Heart right ventricle (tissue), 16 donors: ENCODE measurements around the gene CTRB2. TPM values are rescaled to one million over a fixed set of nuclear protein-coding genes. Genes with fewer than 3 reads are reported as not detected.
"Not testable (repeated sequence)": the region's sequence is repeated elsewhere in the genome, so short reads cannot be mapped to it uniquely, and the experiment has no call there.

ENCODE experiments used
- ATAC-seq, 8 donors: fragments of 200-7000 bp; cut with Tn5 transposase; one replicate each; pipeline ENCODE4 v1.9.1; 2020; ENCODE audit warnings: mild to moderate bottlenecking in 8 of 8, moderate library complexity in 8 of 8, moderate number of reproducible peaks in 1 of 8
- DNase-seq, 2 donors: peaks; one replicate each; pipeline ENCODE4 v3.0.0-alpha.2; 2020
- H3K27ac ChIP-seq, 10 donors: fragments of 200-600 bp; sonication (generic) in 2 of 10; one replicate each; pipeline versions ENCODE4 v1.5.0 to v1.8.0; 2020 to 2022; ENCODE audit warnings: mild to moderate bottlenecking in 3 of 10
- H3K27me3 ChIP-seq, 7 donors: fragments of 200-600 bp; one replicate each; pipeline ENCODE4 v1.8.0; 2021 to 2022; ENCODE audit warnings: mild to moderate bottlenecking in 2 of 7
- H3K36me3 ChIP-seq, 9 donors: fragments of 200-600 bp; sonication (generic) in 1 of 9; one replicate each; pipeline versions ENCODE4 v1.5.0 to v1.8.0; 2020 to 2022; ENCODE audit warnings: mild to moderate bottlenecking in 2 of 9
- H3K4me1 ChIP-seq, 9 donors: fragments of 200-600 bp; sonication (generic) in 1 of 9; one replicate each; pipeline versions ENCODE4 v1.5.0 to v1.8.0; 2020 to 2022; ENCODE audit warnings: mild to moderate bottlenecking in 4 of 9
- H3K4me3 ChIP-seq, 10 donors: fragments of 200-600 bp; sonication (generic) in 2 of 10; one replicate each; pipeline versions ENCODE4 v1.5.0 to v1.8.0; 2020 to 2022; ENCODE audit warnings: mild to moderate bottlenecking in 7 of 10, moderate library complexity in 2 of 10
- H3K9me3 ChIP-seq, 11 donors: fragments of 200-600 bp in 10 of 11; sonication (generic) in 2 of 11; one replicate each; pipeline versions ENCODE4 v1.5.0 to v1.8.0; 2013 to 2022; ENCODE audit warnings: mild to moderate bottlenecking in 2 of 11, control low read depth in 1 of 11, moderate library complexity in 1 of 11
- WGBS, 2 donors: extraction: QIAGEN DNeasy Blood & Tissue Kit; methylation state at CpG; one replicate each; pipeline ENCODE4 v1.1.7; 2013; ENCODE audit warnings: inconsistent platforms in 1 of 2; 5-methylcytosine and 5-hydroxymethylcytosine counted together
- intact Hi-C, 10 donors: fragments of 100-400 bp; cut with DNase I; formaldehyde crosslinking; loops; one replicate each; pipeline versions ENCODE4 v1.11.1 to v1.14.2; 2022
- polyA plus RNA-seq, 2 donors: library from polyadenylated mRNA; stranded (reverse); fragments of 200-250 nt; gene quantifications; one replicate each; pipeline ENCODE4 v1.2.3, GENCODE V29; 2013
- total RNA-seq, 10 donors: library from RNA; stranded (reverse); fragmentation: NEBNext Ultra II Directional in 3 of 10; extraction: Animal tissue kit (Norgen Biotek cat#: 25700) in 3 of 10; gene quantifications; one replicate each; pipeline versions ENCODE4 v1.2.1 to v1.2.4, GENCODE V29; 2021 to 2023
- TF ChIP-seq, protein P1 (sequence below), 9 donors: fragments of 200-600 bp; sonication (generic) in 2 of 9; IDR thresholded peaks; one replicate each; pipeline versions ENCODE4 v1.5.0 to v1.8.0; 2021 to 2022; ENCODE audit warnings: antibody characterized with exemption in 9 of 9, mild to moderate bottlenecking in 5 of 9, moderate library complexity in 1 of 9
- donor health status: Arrhythmogenic right ventricular cardiomyopathy.
- donor health status: ischemic (EF 13 %, LVEDD 7.1; RV severe dilation, severe dysfunction).
- donor health status: healthy with polysubstance abuse.
- donor health status: DM: no; HTN: yes; CAD: no.
- donor health status: DM: no; HTN: no; CAD: no.
- donor health status: ischemic (EF 25% LVEDD 6.9; RV normal size, moderate dysfunction).
- donor health status: ischemic (EF 25% LVEDD 5.7; RV mildly dilated, moderate dysfunction).
- donor health status: healthy.
- donor health status: DM: yes; HTN: yes; CAD: no.
- donor health status: Ischemic cardiomyopathy.
- donor health status: ischemic (EF 35%, LVEDD 5.7; RV mildly dilated, moderate dysfunction).
- donor health status: nonischemic (EF 11% LVEDD 7.7; RV severe dilation, severe dysfunction).
- donor health status: DM: yes; HTN: yes; CAD: no.
- donor health status: PGD.
- donor health status: ischemic (EF 29% LVEDD 5.4; RV normal size, mild dysfunction).
- donor health status: nonischemic (EF 23%, LVEDD 6.1; RV moderate dilation, normal function).

Gene CTRB2
- total and polyA plus RNA-seq, 12 donors: 0.42 to 3.8 (median 2.8) TPM; not detected in 4

DNA sequence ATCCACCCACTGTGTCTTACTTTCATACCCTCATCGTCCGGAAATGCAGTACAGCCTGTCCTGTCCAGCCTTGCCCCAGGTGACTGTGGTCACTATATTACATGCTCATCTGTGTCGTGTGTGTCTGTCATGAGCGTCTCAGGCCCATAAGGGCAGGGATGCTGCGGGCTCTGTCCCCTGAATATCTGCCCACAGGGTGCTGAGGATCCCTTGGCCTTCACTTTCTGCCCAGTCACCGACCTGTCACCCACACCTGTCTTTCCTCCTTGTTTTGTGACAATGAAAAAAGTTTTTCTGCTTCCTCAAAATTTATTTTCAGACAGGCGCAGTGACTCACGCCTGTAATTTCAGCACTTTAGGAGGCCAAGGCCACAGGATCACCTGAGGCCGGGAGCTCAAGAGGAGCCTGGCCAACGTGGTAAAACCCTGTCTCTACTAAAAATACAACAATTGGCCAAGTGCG, 10.5 kb upstream of the CTRB2 start:
- peaks cover 0 to 7% (median 0%) of the 10 kb centered on the region in 9 donors for H3K4me1 ChIP-seq
- DNase-seq (no peak), ATAC-seq (no peak)
- H3K27me3 ChIP-seq: no peaks in the 10 kb centered on the region
- no peak overlapping the region for H3K4me3 ChIP-seq
- no peaks in the 10 kb centered on the region for H3K36me3 ChIP-seq
- H3K27ac ChIP-seq: no peak overlapping the region
- 87 to 94% methylated on average over 11 of the region's 11 CpGs for WGBS, 2 donors
- intact Hi-C loops: no loop called here
- TF ChIP-seq, protein P1, sequence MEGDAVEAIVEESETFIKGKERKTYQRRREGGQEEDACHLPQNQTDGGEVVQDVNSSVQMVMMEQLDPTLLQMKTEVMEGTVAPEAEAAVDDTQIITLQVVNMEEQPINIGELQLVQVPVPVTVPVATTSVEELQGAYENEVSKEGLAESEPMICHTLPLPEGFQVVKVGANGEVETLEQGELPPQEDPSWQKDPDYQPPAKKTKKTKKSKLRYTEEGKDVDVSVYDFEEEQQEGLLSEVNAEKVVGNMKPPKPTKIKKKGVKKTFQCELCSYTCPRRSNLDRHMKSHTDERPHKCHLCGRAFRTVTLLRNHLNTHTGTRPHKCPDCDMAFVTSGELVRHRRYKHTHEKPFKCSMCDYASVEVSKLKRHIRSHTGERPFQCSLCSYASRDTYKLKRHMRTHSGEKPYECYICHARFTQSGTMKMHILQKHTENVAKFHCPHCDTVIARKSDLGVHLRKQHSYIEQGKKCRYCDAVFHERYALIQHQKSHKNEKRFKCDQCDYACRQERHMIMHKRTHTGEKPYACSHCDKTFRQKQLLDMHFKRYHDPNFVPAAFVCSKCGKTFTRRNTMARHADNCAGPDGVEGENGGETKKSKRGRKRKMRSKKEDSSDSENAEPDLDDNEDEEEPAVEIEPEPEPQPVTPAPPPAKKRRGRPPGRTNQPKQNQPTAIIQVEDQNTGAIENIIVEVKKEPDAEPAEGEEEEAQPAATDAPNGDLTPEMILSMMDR (IDR thresholded peaks at IDR 0.05): no peak
- H3K9me3 ChIP-seq: no peaks in the 10 kb centered on the region

DNA sequence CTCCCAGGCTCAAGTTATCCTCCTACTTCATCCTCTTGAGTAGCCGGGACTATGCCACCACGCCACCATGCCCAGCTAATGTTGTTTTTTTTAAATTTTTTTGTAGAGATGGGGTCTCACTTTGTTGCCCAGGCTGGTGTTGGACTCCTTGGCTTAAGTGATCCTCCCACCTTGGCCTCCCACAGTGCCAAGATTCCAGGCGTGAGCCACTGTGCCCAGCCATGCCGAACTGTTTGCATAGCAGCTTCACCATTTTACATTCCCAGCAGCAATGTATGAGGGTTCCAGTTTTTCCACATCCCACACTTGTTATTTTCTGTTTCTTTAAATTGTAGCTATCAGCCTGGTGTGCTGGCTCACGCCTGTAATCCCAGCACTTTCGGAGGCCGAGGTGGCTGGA, 9.6 kb upstream of the CTRB2 start:
- TF ChIP-seq, protein P1 (IDR thresholded peaks at IDR 0.05): no peak
- no peak overlapping the region for H3K27ac ChIP-seq
- DNase-seq: no peak

DNA sequence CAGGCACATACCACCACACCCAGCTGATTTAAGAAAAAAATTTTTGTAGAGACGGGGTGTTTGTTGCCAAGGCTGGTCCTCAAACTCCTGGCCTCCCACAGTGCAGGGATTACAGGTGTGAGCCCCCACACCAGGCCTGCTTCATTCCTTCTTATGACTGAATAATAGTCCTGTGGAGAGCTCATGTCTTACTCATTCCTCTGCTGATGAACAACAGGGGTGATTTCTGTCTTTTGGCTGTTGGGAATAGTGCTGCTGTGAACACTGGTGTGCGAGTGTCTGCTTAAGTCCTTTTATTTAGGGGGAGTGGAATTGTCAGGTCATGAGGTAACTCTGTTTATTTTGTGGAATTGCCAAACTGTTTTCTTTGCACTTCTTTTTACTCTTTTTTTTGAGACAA, 9.2 kb upstream of the CTRB2 start:
- Histone ChIP-seq H3K4me3 (no peak overlapping the region), H3K27ac (no peak overlapping the region), H3K36me3 (no peaks in the 10 kb centered on the region), H3K27me3 (no peaks in the 10 kb centered on the region), H3K4me1 (peaks cover 0 to 7% (median 0%) of the 10 kb centered on the region in 9 donors), H3K9me3 (no peaks in the 10 kb centered on the region)
- no peak for ATAC-seq
- TF ChIP-seq, protein P1 (IDR thresholded peaks at IDR 0.05): no peak
- intact Hi-C loops: no loop called here
- no peak for DNase-seq
- WGBS, 2 donors: 84 to 89% methylated on average over 2 of the region's 2 CpGs

More for the DNA sequence above, 9.6 kb upstream of the CTRB2 start:
- Histone ChIP-seq H3K4me3 (no peak overlapping the region), H3K27me3 (no peaks in the 10 kb centered on the region), H3K4me1 (peaks cover 0 to 7% (median 0%) of the 10 kb centered on the region in 9 donors), H3K9me3 (no peaks in the 10 kb centered on the region), H3K36me3 (no peaks in the 10 kb centered on the region)
- ATAC-seq: no peak
- intact Hi-C loops: no loop called here
- WGBS, 2 donors: 88 to 92% methylated on average over 7 of the region's 7 CpGs

DNA sequence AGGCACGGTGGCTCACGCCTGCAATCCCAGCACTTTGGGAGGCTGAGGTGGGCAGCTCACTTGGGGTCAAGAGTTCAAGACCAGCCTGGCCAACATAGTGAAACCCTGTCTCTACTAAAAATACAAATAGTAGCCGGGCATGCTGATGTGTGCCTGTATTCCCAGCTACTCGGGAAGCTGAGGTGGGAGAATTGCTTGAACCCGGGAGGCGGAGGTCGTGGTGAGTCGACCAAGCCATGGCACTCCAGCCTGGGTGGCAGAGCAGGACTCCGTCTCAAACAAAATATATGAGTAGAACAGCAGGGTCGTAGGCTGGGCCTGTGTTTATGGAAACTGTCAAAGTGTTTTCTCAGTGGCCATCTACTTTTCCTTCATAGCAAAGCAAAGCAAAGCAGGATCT, 4.3 kb upstream of the CTRB2 start:
- ATAC-seq, H3K27me3 ChIP-seq, DNase-seq, H3K4me3 ChIP-seq, H3K9me3 ChIP-seq, H3K4me1 ChIP-seq, H3K36me3 ChIP-seq, H3K27ac ChIP-seq, intact Hi-C loops: not testable (repeated sequence)
- WGBS, 2 donors: 88 to 90% methylated on average over 10 of the region's 10 CpGs

GRCh38 chr16:75209944-75210343, 3.0 kb upstream of the CTRB2 start:
- Histone ChIP-seq H3K27me3 (no peaks in the 10 kb centered on the region), H3K36me3 (no peaks in the 10 kb centered on the region), H3K9me3 (no peaks in the 10 kb centered on the region), H3K4me1 (no peaks in the 10 kb centered on the region), H3K27ac (no peak overlapping the region), H3K4me3 (no peak overlapping the region)
- no peak for ATAC-seq
- WGBS, 2 donors: 89 to 94% methylated on average over 5 of the region's 5 CpGs
- intact Hi-C loops: loop anchor here in 1 of 10 donors (10.0 kb wide), 1 partner anchor 175 kb away; no protein-coding TSS in a partner anchor
- DNase-seq: no peak
- TF ChIP-seq, protein P1 (IDR thresholded peaks at IDR 0.05): no peak

DNA sequence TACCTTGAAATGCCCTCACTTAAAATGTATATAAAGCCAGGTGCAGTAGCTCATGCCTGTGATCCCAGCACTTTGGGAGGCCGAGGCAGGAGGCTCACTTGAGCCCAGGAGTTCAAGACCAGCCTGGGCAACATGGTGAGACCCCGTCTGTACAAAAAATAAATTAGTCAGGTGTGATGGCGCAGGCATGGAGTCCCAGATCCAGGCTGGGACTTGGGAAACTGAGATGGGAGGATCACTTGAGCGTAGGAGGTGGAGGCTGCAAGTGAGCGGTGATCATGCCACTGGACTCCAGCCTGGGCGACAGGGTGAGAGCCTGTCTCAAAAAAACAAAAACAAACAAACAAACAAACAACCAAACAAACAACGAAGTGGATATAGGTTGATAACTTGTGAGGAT, 2.6 kb upstream of the CTRB2 start:
- intact Hi-C loops: loop anchor here in 1 of 10 donors (10.0 kb wide), 1 partner anchor 175 kb away; no protein-coding TSS in a partner anchor
- H3K4me3 ChIP-seq, H3K36me3 ChIP-seq, H3K9me3 ChIP-seq, ATAC-seq, H3K27me3 ChIP-seq, H3K4me1 ChIP-seq, DNase-seq, H3K27ac ChIP-seq: not testable (repeated sequence)
- 82 to 92% methylated on average over 7 of the region's 7 CpGs for WGBS, 2 donors
